ENCODE measurements around the gene SAC3D1. TPM values are rescaled to one million over a fixed set of nuclear protein-coding genes. Genes with fewer than 3 reads are reported as not detected.

SAC3D1 gene
- total RNA-seq, 1 experiment from 2014 or later = 61.0 TPM

DNA sequence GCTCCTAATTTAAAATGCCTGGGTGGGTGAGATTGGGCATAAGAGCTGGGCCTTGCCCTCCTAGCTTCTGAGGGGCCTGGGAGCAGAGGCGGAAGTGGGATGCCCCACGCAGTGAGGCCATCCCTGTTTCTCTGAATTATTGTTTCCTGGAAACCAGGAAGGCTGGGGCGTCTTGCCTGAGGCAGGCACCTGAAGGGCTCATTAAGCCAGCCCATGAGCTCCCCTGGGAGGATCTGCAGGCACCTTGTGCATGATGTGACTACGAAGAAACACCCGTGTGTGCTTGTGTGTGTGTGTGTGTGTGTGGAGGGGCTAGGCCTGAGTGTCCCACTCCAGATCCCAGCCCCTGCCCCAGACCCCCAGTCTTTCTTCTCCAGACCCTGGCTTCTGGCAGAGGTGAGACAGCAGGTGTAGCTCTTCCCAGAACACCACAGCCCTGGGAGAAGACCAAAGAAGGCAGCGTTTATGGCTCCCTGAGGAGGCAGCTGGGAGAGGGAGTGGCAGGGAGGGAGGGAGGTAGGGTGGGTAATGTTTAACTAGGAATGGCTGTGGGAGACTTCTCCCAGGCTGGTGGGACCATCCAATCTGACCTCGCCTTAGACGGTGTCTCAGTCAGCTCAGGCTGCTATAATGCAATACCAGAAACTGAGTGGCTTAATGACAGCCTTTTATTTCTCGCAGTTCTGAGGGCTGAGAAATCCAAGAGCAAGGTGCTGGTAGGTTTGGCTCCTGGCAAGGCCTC lies 42.1 kb upstream of the SAC3D1 start:
- CTCF ChIA-PET = interaction anchor here (0.6 to 1.0 kb wide), 2 partner anchors 62 to 154 kb away, joined by 3 to 4 read pairs; no protein-coding TSS in a partner anchor
- Histone ChIP-seq H3K9ac (ENCODE audit: low read length) (no peak overlapping the region), H3K4me1 (ENCODE audit: insufficient read depth, low read length) (no peaks in the 10 kb centered on the region), H3K9me2 (replicated peaks; ENCODE audit: low read length) (no peaks in the 10 kb centered on the region), H3F3A (ENCODE audit: low read length, unreplicated experiment) (no peaks in the 10 kb centered on the region), H3K4me3 (ENCODE audit: low read length) (no peak overlapping the region), H3K4me2 (ENCODE audit: low read length) (no peak overlapping the region), H2AFZ (ENCODE audit: low read length) (no peak overlapping the region), H3K27me3 (ENCODE audit: low read length) (no peaks in the 10 kb centered on the region), H3K36me3 (ENCODE audit: low read depth, low read length) (no peaks in the 10 kb centered on the region), H3K27ac (ENCODE audit: low read length) (no peak overlapping the region), H3K79me2 (ENCODE audit: low read length) (no peaks in the 10 kb centered on the region), H4K20me1 (ENCODE audit: low read length) (no peaks in the 10 kb centered on the region), H3K9me3 (ENCODE audit: low read length) (no peaks in the 10 kb centered on the region)
- DNase-seq (no peak), ATAC-seq (no peak)
- BruUV-seq (replicated peaks) = no TSS peak
- POLR2A ChIA-PET (ENCODE audit: unreplicated experiment) = no interaction called here
- intact Hi-C loops (cut with micrococcal nuclease) = no loop called here
- no peak for TF ChIP-seq EZH2 (IDR thresholded peaks at IDR 0.05; ENCODE audit: low read length, unreplicated experiment)
- TF ChIP-seq EZH2phosphoT487 (IDR thresholded peaks at IDR 0.05; ENCODE audit: borderline replicate concordance, low read length) = no peak
- no peak for TF ChIP-seq CTCF (conservative IDR thresholded peaks at IDR 0.05; ENCODE audit: low read depth, low read length)

- H3K4me1 ChIP-seq (ENCODE audit: insufficient read depth, low read length) = no peaks in the 10 kb centered on the region
- H3K4me2 ChIP-seq (ENCODE audit: low read length) = no peak overlapping the region
- TF ChIP-seq EZH2phosphoT487 (IDR thresholded peaks at IDR 0.05; ENCODE audit: borderline replicate concordance, low read length) (no peak), CTCF (conservative IDR thresholded peaks at IDR 0.05; ENCODE audit: low read depth, low read length) (no peak), EZH2 (IDR thresholded peaks at IDR 0.05; ENCODE audit: low read length, unreplicated experiment) (no peak)
- H3F3A ChIP-seq (ENCODE audit: low read length, unreplicated experiment) = no peaks in the 10 kb centered on the region
- no peak overlapping the region for H3K4me3 ChIP-seq (ENCODE audit: low read length)
- BruUV-seq (replicated peaks) = no TSS peak
- no peaks in the 10 kb centered on the region for H3K27me3 ChIP-seq (ENCODE audit: low read length)
- DNase-seq = no peak
- H3K36me3 ChIP-seq (ENCODE audit: low read depth, low read length) = no peaks in the 10 kb centered on the region
- no peaks in the 10 kb centered on the region for H4K20me1 ChIP-seq (ENCODE audit: low read length)
- CTCF ChIA-PET = no interaction called here
- no peaks in the 10 kb centered on the region for H3K9me3 ChIP-seq (ENCODE audit: low read length)
- intact Hi-C loops (cut with micrococcal nuclease) = no loop called here
- H2AFZ ChIP-seq (ENCODE audit: low read length) = no peak overlapping the region
- no peak for ATAC-seq
- POLR2A ChIA-PET (ENCODE audit: unreplicated experiment) = no interaction called here
- no peaks in the 10 kb centered on the region for H3K79me2 ChIP-seq (ENCODE audit: low read length)
- H3K9ac ChIP-seq (ENCODE audit: low read length) = no peak overlapping the region
- H3K27ac ChIP-seq (ENCODE audit: low read length) = no peak overlapping the region
- H3K9me2 ChIP-seq (replicated peaks; ENCODE audit: low read length) = no peaks in the 10 kb centered on the region
These were observed 41.5 kb upstream of the SAC3D1 start for GRCh38 chr11:64999478-64999877.

DNA sequence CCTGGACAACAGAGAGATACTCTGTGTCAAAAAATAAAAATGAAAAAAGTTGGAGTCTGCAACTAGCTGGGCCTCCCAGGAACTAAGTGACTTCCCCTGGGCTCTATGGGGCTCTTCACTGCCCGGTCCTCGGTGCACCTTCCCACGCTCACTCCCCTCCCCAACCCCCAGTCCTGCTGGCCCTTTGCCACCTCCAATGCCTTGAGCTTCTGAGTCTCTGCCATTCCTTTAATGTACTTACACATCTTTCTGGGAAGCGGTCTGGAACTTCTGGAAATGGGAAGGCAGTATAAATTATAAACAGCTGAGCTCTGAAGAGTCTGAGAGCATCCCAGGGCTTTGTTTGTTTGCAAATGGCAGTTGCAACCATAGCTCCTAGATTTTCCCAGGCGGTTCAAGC lies 38.3 kb upstream of the SAC3D1 start:
- H4K20me1 ChIP-seq (ENCODE audit: low read length) = no peaks in the 10 kb centered on the region
- H3K9ac ChIP-seq (ENCODE audit: low read length) = no peak overlapping the region
- POLR2A ChIA-PET (ENCODE audit: unreplicated experiment) = no interaction called here
- DNase-seq (no peak), ATAC-seq (no peak)
- intact Hi-C loops (cut with micrococcal nuclease) = no loop called here
- no peak for TF ChIP-seq EZH2phosphoT487 (IDR thresholded peaks at IDR 0.05; ENCODE audit: borderline replicate concordance, low read length)
- no peak for TF ChIP-seq CTCF (conservative IDR thresholded peaks at IDR 0.05; ENCODE audit: low read depth, low read length)
- TF ChIP-seq EZH2 (IDR thresholded peaks at IDR 0.05; ENCODE audit: low read length, unreplicated experiment) = no peak
- peaks cover 13% of the 10 kb centered on the region for H3K4me1 ChIP-seq (ENCODE audit: insufficient read depth, low read length)
- BruUV-seq (replicated peaks) = no TSS peak
- H3K9me3 ChIP-seq (ENCODE audit: low read length) = no peaks in the 10 kb centered on the region
- H3K9me2 ChIP-seq (replicated peaks; ENCODE audit: low read length) = no peaks in the 10 kb centered on the region
- H3K27me3 ChIP-seq (ENCODE audit: low read length) = no peaks in the 10 kb centered on the region
- no peak overlapping the region for H3K4me3 ChIP-seq (ENCODE audit: low read length)
- no peak overlapping the region for H2AFZ ChIP-seq (ENCODE audit: low read length)
- no peaks in the 10 kb centered on the region for H3K79me2 ChIP-seq (ENCODE audit: low read length)
- no peak overlapping the region for H3K27ac ChIP-seq (ENCODE audit: low read length)
- no peaks in the 10 kb centered on the region for H3K36me3 ChIP-seq (ENCODE audit: low read depth, low read length)
- H3K4me2 ChIP-seq (ENCODE audit: low read length) = no peak overlapping the region
- CTCF ChIA-PET = no interaction called here
- H3F3A ChIP-seq (ENCODE audit: low read length, unreplicated experiment) = no peaks in the 10 kb centered on the region
